ENCODE results near the gene ADARB1. TPM values are rescaled to one million over a fixed set of nuclear protein-coding genes. Genes with fewer than 3 reads are reported as not detected.

The ADARB1 gene
- total RNA-seq, 4 donors from 2014 or later, result 3.4 to 15.6 (median 5.7) TPM

- intact Hi-C loops (cut with DNase I), result no loop called here
- TF ChIP-seq CTCF (IDR thresholded peaks at IDR 0.05) (no peak), POLR2A (IDR thresholded peaks at IDR 0.05) (no peak)
- WGBS, 2 donors, result 36 to 45% methylated on average over 8 of the region's 10 CpGs
- Histone ChIP-seq H3K4me1 (peaks cover 5 to 32% (median 10%) of the 10 kb centered on the region in 3 donors), H3K9me3 (no peaks in the 10 kb centered on the region), H3K4me3 (no peak overlapping the region), H3K27ac (peak overlapping the region in 2 of 4 donors; percentile 16 to 21), H3K27me3 (no peaks in the 10 kb centered on the region), H3K36me3 (peaks cover 0 to 8% (median 0%) of the 10 kb centered on the region in 3 donors)
- DNase-seq, result no peak
These were observed 77.2 kb downstream of the ADARB1 start for GRCh38 chr21:45151445-45152160.

GRCh38 chr21:45152265-45152746, 77.9 kb downstream of the ADARB1 start:
- TF ChIP-seq POLR2A (IDR thresholded peaks at IDR 0.05), result no peak
- no peak for TF ChIP-seq CTCF (IDR thresholded peaks at IDR 0.05)
- 72 to 77% methylated on average over 13 to 20 of the region's 24 CpGs for WGBS, 2 donors
- H3K27ac ChIP-seq, result no peak overlapping the region
- H3K4me1 ChIP-seq, result peaks cover 5 to 32% (median 10%) of the 10 kb centered on the region in 3 donors
- no peaks in the 10 kb centered on the region for H3K9me3 ChIP-seq
- intact Hi-C loops (cut with DNase I), result no loop called here
- H3K36me3 ChIP-seq, result peaks cover 0 to 8% (median 0%) of the 10 kb centered on the region in 3 donors
- no peaks in the 10 kb centered on the region for H3K27me3 ChIP-seq
- H3K4me3 ChIP-seq, result no peak overlapping the region
- no peak for DNase-seq

- Histone ChIP-seq H3K4me1 (peaks cover 5 to 32% (median 10%) of the 10 kb centered on the region in 3 donors), H3K27ac (no peak overlapping the region), H3K9me3 (no peaks in the 10 kb centered on the region), H3K4me3 (no peak overlapping the region), H3K36me3 (no peaks in the 10 kb centered on the region), H3K27me3 (no peaks in the 10 kb centered on the region)
- TF ChIP-seq POLR2A (IDR thresholded peaks at IDR 0.05), result no peak
- no peak for TF ChIP-seq CTCF (IDR thresholded peaks at IDR 0.05)
- intact Hi-C loops (cut with DNase I), result no loop called here
- WGBS, 2 donors, result 61 to 77% methylated on average over 10 to 11 of the region's 11 CpGs
- DNase-seq, result no peak
These were observed 79.3 kb downstream of the ADARB1 start for GRCh38 chr21:45153358-45154318.

GRCh38 chr21:45154511-45155508, 80.4 kb downstream of the ADARB1 start:
- Histone ChIP-seq H3K27ac (no peak overlapping the region), H3K4me1 (peaks cover 5 to 39% (median 10%) of the 10 kb centered on the region in 3 donors), H3K4me3 (no peak overlapping the region), H3K36me3 (no peaks in the 10 kb centered on the region), H3K27me3 (no peaks in the 10 kb centered on the region), H3K9me3 (no peaks in the 10 kb centered on the region)
- DNase-seq, result no peak
- no peak for TF ChIP-seq CTCF (IDR thresholded peaks at IDR 0.05)
- TF ChIP-seq POLR2A (IDR thresholded peaks at IDR 0.05), result no peak
- WGBS, 2 donors, result 84 to 85% methylated on average over 8 to 9 of the region's 9 CpGs
- intact Hi-C loops (cut with DNase I), result no loop called here
